Bone marrow (tissue), 2 donors: ENCODE data around the gene TREM2.
"Not testable (repeated sequence)": the region's sequence is repeated elsewhere in the genome, so short reads cannot be mapped to it uniquely, and the experiment has no call there.

Experiments
- DNase-seq, 2 donors: peaks; one replicate each; lab custom pipeline; 2025; lab: John Stamatoyannopoulos, UW

Gene TREM2

DNA sequence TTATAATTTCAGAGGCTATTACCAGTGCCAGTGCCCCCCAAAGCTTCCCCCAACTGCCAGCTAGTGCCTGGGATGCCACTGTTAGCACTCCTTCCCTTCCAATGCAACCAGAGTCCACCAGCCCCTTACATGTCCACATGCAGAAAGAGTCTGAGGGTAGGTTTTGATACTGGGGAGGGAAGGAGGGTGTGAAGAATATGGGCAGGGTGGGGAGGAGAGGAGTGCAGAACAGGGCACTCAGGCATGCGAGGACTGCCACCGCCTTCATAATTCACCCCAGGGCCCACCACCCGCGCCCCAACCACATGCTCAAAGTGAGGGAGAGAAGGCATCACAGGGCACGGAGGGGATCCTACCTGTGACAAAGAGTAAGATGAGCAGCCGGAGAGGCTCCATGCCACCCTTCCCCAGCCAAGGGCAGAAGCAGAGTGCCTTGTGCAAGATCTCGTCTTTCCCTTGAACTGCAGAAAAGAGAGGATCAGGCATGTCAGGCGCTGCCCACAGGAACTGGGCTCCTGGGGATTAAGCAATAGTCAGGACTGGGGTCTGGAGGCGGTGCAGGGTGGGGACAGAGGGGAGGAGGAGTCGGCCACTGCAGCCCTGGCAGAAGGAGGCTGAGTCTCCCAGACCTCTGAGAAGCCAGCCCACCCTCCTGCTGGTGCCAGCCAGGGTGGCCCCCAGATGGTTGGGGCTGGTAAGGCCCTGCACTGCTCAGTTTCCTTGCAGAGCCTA, at the start of gene TREM2:
Gene TREM2 (minus strand): TSS at position 430 of the 732 bp plus-strand sequence. CDS start 34 bp downstream, at position 396.
- DNase-seq = no peak

DNA sequence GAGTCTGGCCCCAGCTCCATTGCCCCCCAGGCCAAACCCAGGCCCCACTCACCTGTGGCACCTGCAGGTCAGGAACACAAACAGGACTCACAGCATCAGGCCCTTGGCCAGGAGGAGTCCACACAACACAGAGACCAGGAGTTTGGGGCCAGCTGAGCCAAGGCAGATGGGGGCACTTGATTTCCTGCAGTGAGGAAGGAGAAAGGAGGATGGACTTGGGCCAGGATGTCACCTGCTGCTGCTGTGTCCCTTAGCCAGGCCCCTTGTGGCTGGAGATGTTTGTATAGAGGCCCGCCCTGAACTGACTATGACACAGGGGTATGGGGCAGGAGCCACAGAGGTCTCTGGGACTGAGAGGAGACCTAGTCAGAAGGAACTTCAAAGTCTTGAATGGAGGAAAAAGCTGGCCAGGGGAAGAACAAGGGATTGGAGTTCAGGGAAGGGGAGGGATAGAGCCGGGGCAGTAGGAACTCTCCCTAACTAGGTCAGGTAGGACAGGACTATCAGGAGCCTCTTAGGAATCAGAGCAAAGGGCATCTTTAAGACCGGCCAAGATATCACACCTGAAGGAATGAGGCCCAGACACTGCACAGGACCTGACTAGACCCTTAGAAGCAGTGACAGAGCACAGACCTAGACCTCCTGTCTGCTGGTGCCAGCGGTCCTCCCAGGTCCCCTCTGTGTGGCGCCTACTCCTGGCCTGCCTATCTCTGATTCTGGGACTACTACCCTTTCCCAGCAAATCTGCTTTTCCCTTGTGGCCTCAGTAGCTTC, 46.8 kb upstream of the TREM2 start:
- DNase-seq = no peak

DNA sequence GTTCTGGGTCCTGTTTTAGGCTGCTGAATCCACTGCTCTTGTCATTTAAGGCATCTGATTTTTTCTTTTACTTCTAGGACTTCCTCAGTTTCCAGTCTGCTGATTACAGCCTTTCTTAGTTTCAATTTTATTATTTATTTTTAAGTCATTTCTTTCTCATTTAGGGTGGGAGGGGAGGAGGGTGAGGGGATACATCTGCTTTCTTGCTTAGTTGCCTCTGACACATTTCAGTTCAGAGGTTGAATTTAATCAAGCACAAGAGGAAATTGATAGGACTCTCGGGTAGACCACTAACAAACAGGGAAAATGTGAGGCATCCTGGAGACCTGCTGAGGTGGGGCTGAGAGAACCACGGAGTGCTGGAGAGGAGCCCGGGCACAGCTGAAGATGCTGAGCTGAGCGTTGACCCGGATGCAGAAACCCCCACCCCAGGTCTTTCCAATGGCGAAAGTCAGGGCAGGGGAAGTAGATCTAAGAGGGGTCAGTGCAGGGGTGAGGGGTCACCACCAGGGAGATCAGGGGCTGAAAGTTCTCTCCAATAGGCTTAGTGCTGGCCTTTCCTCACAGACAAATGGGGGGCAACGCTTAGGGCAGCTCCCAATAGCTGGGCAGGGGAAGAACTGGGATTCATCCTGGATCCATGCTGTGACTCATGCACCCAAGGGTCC, 45.7 kb upstream of the TREM2 start:
- DNase-seq = no peak

DNA sequence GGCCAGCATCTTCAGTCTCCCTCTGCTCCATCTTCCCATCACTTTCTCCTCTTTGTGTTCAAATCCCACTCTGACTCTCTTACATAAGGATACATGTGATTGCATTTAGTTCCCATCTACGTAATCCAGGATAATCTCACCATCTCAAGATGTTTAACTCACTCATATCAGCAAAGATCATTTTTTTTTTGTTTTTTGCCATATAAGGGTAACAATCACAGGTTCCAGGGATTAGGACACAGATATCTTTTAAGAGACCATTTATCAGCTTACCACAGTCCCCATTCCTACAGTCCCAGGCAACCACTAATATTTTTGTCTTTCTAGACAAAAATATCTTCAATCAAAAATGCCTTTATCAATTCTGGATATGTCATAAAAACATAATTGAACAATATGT, 41.2 kb upstream of the TREM2 start:
- no peak for DNase-seq

DNA sequence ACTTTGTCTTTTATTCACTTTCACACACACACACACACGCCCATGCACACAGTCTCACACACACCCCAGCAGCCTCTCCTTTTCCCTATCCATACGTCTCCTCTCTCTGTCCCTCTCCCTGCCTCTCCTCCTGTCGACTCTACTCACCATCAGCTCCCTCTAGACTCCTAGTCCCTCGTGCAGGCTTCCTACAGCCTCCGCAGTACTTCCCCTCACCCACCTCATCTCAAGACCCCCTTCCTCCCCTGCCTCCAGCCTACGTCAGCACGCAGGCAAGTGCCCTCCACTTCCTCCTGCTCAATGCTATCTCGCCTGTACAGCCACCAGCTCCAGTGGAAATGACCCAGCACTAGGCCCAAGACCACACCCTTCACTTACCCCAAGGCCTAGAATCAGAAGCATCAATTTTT, 38.9 kb upstream of the TREM2 start:
- DNase-seq = no peak

DNA sequence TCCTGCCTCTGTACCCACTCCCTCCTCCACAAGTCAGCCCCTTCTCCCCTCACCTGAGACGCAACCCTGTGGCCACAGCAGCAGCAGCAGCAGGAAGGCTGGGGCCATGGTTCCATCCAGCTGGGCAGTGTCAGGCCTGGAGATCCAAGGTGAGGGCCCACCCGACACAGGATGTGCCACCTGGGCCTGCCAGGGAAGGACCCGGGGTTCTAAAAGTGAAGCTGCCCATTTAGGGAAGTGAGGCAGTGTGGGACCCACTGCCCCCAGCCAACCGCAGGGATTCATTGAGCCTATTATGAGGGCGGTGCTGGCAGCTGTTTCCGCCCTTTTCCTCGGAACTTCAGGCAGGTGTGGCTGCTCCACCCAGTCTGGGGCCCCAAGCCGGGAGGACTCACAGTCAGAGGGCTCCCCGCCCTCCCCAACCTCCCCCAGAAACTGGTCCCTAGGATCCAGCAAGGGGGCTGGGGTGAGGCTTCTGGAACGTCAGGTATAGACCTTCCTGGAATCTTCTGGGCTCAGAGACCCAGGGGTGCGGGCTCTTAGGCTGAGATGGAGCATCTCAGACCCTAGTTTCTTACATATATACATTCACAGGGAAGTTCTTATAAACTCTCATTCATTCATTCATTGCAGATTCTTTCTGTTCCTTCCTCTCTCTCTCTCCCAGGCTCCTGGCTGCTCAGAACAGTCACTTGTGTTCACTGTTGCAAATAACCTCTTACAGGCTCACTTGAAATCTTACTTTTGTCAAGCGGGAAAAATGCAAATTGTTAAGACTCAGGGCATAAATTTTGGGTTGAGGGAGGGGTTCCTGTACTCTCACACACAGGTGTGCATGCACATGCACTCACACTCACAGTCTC, 38.2 kb upstream of the TREM2 start, which contains the start of gene TREML2:
Gene TREML2 (minus strand): TSS at position 249 of the 863 bp plus-strand sequence. CDS start 141 bp downstream, at position 108.
- no peak for DNase-seq

DNA sequence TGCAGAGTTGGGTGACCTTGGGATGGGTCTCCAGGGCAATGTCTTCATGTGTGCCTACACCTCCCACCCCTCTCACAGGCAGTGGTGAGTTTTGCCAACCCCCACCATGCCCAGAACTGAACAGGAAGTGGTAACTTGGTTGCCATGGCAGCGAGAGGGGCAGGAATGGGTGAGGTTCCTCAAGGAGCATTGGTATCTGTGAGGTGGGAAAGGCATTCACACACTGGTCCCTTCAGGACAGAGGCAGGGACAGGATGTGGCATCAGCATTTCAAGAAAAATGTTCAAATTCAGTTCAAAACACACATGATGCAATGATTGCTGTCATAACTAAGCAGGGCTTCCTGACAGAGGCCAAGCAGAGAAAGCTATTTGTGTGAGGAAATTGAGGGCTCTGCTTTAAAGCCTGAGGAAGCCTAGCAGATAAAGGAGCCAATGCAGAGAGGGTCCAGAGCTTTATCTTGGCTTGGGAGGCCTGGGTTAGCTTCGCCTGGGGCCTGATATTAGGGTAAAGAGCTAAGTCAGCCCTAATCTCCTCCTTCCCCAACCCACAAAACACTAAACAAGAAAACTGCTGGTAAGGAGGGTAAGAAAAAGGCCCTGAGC, 37.5 kb upstream of the TREM2 start:
- peak in 1 of 2 donors; percentile 55 for DNase-seq

DNA sequence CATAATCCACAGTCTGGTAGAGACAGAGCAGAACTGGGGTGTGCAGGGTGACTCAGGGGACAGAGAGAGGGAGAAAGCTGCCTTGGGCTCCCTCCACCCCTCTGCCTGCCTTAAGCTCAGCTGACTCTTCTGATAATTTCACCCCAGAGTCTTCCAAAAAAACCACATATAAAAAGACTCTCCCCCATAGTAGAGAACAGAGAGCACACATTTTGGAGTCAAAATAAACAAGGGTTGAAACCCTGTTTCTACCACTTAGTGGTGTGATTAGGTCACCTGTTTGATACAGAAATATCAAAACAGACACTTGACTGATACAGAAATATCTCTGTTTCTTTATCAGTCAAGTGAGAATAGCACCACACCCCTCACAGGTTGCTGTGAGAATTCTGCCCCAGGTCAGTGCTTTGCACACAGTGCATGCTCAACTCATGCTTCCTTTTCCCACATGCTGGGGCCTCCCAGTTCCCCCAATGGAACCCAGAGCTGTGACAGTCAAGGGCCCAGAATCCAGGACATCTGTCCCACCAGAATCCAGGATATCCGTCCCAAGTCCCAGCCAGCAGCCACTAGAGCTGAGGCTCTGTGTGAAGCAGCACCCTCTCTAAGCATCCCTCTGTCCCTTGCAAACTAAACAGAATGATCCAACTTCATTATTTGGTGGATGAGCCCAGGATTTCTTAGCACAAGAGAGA, 36.8 kb upstream of the TREM2 start:
- no peak for DNase-seq

DNA sequence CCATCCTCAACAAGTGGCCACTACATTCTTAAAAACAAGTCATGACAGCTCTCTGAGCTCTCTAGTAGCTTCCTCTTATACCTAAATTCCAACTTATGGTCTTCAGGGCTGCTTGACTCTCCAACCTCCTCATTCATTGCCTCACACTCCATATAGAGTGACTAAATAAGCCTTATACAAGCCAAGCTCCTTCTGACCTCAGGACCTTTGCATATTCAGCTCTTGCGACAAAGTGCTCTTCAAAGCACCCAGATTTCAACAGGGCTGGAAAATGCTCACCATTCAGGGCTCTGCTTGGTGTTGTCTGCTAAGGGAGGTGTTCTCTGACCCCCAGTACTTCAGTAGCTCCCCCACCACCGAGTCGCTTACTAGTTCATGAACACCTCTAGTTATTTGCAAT, 34.3 kb upstream of the TREM2 start:
- no peak for DNase-seq

DNA sequence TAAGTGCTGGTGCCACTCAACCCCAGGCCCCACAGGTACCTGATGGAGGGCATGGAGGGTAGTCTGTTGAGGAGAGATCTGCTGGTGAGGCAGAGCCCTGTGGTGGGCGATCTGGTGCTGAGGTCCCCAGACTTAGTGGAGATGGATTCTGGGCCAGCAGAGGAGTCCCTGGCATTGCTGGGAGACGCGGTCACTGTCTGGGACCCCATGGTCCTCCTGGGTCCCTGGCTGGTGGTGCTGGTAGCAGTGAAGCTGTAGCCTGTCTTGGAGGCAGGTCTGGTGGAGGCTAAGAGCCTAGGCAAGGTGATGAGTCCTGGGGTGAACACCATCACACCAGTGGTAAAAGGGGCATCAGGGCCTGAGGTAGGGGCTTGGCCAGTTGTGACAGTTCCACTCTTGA, 31.5 kb upstream of the TREM2 start:
- no peak for DNase-seq

DNA sequence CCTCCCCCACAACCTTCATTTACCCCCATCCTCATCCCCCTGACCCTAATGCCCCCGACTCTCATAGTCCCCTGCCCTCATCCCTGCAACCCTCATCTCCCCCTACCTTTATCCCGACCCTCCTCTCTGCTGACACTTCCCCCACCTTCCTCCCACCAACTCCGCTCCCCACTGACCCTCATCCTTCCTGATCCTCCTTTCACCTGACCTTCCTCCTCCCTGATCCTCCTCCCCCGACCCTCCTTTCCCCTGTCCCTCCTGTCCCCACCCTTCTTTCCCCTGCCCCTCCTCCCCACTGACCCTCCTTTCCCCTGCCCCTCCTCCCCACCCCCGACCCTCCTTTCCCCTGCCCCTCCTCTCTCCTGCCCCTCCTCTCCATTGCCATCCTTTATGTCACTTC, 31.0 kb upstream of the TREM2 start:
- DNase-seq = no peak

DNA sequence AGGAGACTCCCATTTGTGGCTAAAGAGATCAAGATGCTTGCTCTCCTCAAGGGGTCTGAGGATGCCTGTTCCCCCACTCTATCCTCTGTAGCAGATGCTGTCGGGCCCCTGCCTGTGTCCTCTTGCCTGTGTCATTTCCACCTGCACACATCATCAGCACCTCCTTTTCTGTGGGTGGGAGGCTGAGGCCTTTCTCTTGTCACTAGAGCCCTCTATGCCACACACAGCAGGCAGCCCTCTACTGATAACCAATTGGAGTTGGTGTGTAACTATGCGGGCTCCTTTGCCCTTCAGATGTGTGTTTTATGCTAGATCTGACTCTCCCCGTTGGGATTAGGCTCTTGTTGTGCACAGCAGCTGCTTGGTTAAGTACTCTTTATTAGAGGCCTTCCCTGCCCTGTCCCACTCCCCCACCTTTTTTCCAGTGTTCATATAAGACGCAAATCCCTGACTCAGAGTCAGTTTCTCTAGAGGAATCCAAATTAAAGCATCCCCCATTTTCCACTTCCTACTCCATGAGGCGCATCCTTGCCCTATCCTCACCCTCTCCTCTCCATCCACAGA, 30.3 kb upstream of the TREM2 start:
- no peak for DNase-seq

DNA sequence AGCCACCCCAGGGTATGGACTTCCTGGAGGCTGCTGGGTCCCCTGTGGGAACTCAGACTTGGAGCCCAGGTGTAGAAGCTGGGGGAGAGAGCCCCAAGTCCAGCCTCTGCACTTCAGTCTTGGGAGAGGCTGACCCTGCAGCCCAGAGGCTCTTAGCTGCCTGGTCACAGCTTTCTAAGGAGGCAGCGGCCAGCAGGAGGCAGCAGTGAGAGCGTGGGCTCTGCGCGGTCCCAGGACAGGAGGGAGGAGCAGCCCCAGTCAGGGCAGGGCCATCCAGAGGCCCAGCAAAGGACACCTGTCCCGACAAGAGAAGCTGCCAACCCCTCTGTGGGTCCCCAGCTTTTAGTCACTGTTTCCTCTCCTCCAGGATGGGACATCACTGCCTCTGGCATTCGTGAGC, 28.7 kb upstream of the TREM2 start:
- DNase-seq = no peak

DNA sequence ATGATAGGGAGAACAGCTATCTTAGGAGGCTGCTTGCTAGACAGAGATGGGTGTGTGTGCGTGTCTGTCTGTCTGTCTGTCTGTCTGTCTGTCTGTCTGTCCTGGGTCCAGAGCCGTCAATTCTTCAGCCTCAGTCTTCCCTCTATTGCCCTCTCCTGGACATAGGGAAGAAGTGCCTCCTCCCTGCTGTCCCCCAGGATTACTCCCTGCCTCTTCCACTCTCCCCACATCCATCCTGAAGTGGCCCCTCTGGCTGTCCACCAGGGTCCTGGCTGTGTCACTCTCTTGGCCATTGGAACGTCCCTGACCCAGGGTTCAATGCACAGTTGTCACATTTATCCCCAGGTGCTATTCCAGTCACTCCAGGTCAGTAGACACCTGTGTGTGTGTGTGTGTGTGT, 27.9 kb upstream of the TREM2 start:
- no peak for DNase-seq

DNA sequence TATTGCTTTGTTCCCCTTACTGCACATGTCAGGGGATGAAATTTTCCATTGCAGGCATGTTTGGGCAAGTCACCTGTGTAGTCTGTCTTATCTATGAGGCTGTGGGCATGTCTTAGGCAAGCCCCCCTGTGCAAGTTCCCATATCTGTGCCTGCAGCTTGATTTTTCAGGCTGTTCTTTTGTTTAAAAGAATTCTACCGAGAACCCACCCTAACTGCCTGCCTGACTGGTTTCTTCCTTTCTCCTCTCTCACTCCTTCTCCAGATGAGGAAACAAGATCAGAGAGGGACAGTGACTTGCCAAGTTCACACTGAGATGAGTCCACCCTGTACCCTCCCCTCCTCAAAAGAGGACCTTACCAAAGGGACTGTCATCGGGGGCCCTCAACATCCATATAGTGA, 27.1 kb upstream of the TREM2 start:
- DNase-seq = no peak

DNA sequence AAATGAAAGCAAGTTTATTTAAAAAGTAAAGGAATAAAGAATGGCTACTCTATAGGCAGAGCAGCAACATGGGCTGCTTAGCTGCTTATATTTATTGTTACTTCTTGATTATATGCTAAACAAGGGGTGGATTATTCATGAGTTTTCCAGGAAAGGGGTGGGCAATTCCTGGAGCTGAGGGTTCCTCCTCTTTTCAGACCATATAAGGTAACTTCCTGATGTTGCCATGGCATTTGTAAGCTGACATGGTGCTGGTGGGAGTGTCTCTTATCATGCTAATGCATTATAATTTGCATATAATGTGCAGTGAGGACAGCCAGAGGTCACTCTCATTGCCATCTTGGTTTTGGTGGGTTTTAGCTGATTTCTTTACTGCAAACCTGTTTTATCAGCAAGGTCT, 26.1 kb upstream of the TREM2 start:
- DNase-seq = not testable (repeated sequence)

DNA sequence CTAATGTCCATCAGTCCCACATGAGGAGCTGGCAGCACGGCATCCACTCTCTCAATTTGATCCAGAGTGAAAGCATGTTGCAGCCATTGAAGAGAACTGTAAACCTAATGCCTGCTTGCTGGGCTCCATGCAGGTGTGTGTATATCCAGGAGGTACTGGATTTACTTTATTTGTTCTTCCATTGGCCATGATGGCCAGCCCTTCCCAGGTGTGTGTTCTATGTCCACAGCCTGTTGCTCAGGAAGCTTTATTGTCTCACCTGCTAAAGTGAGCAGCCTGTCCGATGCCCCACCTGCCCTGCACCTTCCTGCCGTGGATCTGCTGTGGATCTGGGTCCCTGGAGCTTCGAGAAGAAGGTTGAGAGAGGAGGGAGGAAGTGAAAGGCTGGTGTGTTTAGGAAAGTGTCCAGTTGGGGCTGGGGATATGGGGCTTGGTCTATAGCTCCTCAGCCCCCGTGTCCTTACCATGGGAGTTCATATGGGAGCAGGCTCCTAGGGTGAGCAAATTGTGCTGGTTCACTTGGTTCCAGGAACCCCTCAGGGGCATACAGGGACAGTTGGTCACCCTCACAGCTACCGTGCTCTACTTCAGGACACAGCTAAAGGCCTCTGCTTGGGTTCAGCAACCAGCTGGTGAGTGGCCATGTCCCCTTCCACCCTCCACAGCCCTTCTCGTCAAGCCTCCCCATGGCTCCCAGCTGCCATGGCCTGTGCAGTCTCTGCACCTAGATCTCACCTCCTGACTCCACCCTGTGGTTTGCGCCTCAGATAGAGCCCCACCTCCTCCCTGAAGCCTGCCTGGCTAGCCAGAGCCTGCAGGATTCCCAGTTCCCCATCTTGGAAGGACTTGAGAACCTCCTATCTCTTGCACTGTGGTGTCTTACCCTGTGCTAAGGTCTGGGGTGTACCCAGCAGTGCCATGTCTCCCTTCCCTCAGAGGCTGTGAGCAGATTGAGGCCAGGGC, 25.3 kb upstream of the TREM2 start:
- DNase-seq = no peak

DNA sequence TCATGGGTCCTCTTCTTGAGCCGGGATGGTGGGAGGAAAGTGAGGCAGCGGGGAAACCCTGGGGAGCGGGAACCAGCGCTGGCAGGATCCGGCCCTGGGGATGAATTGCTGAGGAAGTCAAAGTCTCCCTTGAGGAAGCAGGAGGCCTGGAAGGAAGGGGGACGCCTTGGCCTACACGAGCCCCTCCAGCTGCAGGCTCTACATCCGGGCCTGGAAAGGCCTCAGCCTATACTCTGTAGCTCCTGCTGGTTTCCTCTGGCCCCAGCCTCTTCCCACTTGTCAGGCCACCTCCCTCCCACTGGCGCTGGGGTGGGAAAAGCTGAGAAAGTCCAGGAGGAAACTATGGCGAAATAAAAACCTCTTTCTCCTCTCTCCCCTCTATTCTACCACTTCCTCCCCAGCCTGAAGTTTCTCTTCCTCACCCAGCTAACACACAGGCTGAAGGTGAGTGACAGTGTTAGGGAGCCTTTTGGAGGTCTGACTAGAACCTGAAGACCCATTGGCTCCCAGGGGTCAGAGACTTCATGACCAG, 23.2 kb upstream of the TREM2 start:
- no peak for DNase-seq

DNA sequence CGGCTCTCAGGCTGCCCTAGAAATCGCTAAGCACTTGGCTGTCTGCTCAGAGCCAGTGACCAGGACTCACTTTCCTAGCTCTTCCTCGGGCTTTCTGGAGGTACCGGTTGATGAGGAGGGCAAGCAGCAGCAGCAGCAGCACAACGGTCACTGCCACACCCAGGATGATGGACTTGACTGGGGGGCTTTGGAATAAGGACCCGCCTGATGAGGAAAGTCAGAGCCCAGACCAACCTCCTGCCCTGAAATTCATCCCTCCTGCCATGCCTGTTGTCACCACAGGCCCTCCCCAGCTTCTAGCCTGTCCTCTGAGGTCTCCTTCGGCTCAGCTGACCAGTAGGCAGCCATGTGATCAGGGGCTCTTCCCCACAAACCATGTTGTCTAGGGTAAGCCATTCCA, 21.8 kb upstream of the TREM2 start:
- no peak for DNase-seq
